GM21360 (cell line): ENCODE results near the gene HOXB7.

Experiments
- ATAC-seq: cut with Tn5 transposase; IDR thresholded peaks from one replicate; pipeline ENCODE4 v1.9.1; 2021; ENCODE audit warnings: mild to moderate bottlenecking, moderate library complexity; ENCODE audit not compliant: unreplicated experiment

Gene HOXB7

GRCh38 chr17:48586355-48587258, 24.2 kb downstream of the HOXB7 start:
- ATAC-seq = no peak

GRCh38 chr17:48584223-48584741, 26.5 kb downstream of the HOXB7 start:
- no peak for ATAC-seq

GRCh38 chr17:48583708-48584222, 27.1 kb downstream of the HOXB7 start:
- no peak for ATAC-seq

GRCh38 chr17:48582750-48583069, 28.1 kb downstream of the HOXB7 start:
- ATAC-seq = no peak

DNA sequence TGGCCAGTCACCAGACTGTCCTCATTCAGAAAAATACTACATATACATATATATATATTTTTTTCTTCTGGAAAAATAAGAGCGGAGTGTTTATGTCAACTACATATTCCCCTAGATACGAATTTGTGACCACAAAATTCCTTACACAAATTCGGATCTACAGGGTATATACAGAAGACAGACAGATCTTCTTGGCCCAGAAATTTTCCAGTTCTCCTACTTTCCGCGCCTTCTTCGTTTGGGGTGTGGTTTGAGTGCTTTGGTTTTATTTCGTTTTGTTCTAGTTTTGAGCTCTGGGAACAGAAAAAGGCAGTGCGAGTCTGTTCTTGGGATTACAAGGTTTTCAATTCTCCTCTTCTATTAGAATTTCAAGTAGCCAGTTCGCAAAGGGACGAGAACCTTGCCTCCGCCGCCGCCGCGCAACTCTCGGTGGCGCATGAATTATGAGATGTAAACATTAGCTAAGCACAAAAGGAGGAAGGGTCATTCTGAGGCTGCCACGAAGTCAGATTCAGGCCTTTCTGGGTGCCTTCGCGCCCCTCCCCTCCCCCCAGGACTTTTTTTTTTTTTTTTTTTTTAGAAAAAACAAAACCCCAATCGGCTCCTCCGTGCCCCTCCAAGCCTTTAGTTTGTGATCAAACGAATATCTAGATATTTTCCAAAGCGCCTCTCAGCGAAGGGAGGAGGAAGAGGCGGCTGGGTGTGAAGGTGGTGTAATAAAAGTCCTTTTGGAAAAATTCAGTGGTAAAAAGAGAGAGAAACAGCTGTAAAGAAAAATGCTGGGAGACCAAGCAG, 30.9 kb downstream of the HOXB7 start:
- ATAC-seq = no peak

GRCh38 chr17:48579471-48579759, 31.4 kb downstream of the HOXB7 start:
- no peak for ATAC-seq

DNA sequence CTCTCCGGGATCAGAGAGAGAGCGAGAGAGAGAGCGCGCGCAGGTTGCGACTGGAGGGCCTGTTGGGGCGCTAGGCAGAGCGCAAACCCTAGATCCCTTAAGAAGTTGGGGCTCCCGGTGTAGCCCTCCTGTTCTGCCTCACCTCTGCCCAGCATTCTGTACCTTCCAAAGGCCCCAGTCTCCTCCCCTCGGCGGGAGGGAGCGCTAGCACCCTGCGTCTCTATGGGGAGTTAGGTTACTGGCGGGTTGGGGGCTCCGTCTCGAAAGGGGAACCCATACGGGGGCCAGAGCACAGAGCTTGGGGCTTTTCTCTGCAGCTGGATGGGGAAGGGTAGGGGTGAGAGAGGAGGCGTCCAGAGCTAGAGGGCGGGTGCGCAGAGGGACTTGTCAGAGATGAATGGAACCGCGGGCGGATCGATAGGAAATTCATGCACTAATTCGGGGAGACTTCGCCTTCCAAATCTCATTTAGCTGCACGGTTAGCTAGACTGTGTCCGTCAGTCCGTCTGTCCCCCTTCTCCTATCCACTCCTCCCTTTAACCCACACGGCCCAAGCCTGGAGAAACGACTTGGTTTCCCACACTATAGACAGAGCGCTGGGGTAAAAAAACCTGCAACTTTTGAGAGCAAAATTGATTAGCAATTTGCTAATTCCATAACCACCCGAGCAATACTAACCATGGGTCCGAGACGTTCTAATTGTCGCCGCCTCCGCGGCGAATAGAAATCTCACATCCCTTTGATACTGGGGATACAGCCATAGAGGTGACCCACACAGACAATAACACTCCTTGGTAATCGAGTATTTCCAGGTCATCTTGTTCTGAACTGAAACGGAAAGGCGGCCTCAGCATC, 32.0 kb downstream of the HOXB7 start:
- no peak for ATAC-seq

DNA sequence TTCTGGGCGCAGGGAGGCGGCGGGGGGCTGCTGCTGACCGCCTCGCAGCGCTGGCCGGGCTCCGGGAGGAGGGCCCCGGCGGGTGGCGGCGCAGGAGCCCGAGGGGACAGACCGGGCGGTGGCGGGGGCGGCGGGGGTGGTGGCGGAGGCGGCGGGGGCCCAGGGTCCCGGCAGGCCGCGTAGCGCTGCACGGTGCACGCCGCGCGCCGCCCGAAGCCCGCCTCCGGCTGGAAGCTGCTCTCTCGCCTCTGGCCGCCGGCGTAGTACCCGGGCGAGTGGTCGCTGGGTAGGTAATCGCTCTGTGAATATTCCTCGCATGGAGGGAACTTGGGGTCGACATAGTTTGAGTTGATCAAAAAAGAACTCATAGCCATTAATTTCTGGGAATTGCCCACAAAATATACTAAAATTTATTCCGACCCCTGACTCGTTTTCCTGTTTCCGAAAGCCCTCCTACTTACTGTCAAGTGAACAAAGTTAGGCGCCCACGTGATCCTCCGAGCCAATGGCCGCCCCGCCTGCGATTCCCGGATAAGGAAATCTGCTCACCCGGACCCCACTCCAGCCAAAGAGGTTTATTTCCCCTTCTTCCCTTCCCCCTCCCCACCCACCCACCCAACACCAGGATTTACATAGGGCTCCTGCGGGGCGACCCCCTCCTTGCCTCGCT, 32.7 kb downstream of the HOXB7 start, which contains the start of gene HOXB4:
HOXB4 (minus strand) TSS at position 405 of the 670 bp plus-strand sequence; CDS start at position 374, 31 bp downstream.
- no peak for ATAC-seq

DNA sequence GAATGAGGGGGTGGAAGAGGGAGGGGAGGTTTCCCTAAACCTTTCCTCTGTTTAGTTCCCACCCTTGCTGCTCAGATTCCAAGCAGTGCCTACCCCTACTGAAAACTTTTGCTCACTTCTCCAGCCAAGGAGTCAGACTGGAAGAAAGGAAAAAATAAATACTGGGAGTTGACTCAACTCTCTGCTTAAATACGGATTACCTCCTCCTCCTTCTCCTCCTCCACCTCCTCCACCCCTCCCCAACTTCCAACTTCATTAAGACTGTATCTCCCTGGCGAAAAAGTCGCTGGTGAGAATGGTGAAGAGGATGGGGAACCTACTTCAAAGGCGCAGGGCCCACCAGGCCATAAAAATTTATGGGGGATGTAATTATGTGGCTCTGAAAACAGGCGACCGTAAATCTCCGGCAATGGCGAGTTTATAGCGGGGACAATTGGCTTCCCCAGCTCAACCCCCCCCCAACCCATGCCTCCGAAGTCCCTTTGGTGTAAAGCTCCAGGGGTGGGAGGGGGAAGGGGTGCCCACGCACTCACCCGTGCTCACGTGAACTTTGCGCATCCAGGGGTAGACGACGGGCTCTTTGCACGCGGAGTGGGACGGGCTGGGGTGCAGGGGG, 33.4 kb downstream of the HOXB7 start:
- ATAC-seq = no peak

DNA sequence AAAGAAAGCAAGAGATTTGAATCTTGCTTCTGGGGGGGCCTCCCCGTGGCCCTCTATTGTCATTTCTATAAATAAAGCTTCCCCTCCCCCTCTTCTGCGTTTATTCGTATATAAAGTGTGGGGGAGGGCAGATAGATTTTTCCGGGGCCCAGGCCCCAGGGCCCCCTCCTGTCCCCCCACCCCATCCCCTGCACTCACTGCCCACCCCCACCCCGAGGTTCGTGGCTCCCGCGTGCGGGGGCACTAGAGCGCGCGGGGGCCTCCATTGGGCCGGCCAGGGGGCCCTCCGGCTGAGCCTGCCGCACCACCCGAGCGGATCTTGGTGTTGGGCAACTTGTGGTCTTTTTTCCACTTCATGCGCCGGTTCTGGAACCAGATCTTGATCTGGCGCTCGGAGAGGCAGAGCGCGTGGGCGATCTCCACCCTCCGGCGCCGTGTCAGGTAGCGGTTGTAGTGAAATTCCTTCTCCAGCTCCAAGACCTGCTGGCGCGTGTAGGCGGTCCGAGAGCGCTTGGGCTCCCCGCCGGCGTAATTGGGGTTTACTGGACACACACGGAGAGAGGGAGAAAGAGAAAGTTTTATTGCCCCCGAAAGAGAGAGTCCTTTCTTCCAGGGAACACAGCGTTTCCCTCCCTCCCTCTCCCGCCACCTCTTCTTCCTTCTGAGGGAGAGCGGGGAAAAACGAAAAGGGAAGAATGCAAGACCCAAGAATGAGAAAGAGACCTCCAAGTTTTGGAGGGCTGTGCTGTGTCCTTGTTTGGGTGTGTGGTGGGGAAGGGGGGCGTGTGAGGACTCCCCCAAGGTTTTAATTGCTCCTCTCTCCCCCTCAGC, 34.1 kb downstream of the HOXB7 start:
- ATAC-seq = no peak

DNA sequence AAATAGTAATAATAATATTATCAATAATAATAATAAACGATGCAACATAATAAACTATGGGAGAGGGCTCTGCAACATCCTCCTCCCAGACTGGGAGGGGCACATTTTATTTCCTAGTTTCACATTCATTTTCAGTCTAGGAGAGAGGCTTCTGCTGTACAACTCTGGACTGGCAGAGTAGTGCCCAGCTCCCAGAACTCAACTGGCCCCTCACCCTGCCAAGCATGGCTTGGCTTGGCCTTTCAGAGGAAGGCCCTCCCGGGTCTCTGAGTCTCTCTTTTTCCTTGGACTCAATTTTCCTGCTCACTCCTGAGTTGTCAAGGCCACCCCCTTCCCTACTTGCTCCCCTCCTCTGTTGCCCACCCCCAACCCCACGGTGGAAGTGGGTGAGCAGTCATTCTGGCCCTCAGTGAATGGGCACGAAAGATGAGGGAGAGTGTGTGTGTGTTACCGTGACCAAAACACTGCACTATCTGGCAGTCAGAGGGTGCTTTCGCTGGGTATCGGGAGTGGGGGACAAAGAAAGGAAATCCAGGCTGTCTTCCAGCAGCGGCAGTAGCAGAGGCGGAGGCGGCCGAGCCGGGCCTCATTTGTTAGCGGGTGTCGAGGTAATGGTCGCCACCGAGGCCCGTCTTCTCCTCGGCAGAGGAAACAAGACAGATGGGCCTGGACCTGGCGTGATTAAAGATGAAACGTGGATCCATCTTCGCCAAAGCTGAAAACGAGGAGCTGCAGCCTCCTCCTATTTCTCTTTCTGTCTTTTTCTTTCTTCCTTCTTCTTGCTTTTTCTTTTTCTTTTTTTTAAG, 34.9 kb downstream of the HOXB7 start:
- no peak for ATAC-seq

- ATAC-seq = no peak
These were observed 35.7 kb downstream of the HOXB7 start for GRCh38 chr17:48575066-48575582.

- no peak for ATAC-seq
These were observed 36.2 kb downstream of the HOXB7 start for GRCh38 chr17:48574505-48575065.

DNA sequence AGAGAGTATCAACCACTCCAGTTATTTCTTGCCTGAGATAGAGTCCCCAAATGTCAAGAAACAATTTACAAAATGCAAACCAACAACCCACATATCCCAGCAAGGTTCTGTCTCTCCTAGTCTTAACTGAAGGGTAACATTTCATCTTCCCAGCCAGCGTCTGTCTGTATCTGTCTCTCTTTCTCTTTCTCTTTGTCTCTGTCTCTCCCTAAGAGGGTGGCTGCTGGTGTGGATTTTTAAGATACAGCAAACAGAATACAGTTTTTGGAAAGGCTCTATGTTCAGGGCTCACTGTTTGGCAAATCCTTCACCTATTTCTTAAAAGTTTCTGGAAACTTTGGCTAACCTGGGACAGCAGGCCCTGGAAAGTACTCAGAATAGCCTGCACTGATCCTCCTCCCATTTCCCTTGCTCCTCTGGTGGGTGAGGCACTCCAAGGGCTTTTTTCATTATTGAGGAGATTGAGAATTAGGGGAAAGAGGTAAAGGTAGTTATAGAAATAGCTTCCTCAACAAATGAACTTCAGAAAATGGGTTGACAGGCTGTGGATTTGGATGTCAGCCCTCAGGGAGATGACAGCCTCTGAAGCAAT, 38.9 kb downstream of the HOXB7 start:
- no peak for ATAC-seq

DNA sequence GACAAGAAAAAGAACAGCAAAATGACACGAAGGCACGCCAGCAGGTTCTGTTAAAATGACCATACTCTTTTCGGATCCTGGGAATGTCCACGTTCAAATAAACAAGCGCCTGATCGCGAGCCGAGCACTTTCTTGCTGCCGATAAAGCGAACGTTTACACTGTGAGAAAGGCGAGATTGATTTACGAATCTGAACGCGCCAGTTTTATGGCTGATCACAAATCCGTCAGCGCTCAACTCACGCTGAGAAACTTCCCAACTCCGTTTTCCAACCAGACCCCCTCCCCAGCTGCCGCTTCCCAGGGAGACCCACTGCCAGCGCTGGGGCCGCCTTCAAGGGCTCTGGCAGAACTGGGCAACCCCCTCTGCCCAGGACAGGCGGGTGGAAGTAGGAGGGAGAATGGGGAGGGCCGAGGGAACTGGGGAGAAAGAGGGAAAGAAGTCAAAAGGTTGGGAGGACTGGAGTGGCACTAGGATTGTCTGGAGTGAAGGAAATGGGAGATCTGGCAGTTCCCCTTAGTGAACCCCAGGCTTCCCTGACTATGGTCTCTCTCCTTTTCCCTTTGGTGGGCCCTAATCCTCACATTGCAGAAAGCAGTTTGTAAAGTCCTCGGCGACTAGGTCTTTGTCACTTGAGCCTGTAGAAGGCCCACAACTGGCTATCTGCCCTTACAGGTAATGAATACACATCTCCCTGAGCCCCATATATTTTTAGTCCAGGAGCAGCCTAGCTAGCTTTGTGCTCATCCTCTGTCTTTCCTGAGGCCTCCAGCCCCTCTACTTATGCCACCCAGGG, 39.6 kb downstream of the HOXB7 start:
- ATAC-seq = no peak

DNA sequence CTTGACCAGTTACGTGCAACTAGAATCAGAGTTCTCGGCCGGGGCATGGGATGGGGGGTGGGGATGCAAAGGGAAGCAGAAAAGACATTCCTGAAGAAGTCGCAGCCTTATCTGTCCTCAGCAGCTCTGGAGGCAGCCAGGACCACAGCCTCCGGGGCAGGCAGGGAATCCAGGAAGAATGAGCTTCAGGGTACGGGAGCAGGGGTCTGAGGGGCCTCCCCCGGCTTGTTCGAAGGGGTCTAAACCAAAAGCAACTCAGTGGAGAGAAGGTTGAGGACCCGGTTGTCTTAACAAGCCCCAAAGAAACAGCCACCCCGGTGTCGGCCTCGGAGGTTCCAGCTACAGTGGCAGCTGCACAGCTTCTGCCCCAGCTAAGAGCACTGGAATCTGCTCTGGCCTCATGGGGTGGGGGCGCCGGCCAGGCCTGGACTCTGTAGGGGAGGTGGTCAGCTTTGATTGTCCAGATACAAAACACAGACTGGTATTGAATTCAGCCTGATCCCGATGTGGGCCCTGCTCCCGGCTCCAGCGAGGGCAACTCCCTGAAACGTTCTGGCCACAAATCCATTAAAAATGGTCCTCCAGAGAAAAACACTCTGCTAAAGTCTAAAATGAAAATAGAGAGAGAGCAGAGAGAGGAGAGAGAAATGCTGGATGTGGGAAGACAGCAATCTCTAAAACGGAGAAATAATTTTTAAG, 40.3 kb downstream of the HOXB7 start:
- ATAC-seq = no peak
